GM23338 (cell line): Measurements from ENCODE around the gene PLEKHA7. TPM values are rescaled to one million over a fixed set of nuclear protein-coding genes. Genes with fewer than 3 reads are reported as not detected.

Source experiments
- ATAC-seq: fragments of 200-7000 bp; cut with Tn5 transposase; 3 replicates; pipeline ENCODE4 v1.9.1; 2020
- DNase-seq: peaks from one replicate; pipeline ENCODE4 v3.0.0-alpha.2; 2015; ENCODE audit warnings: low spot score
- H2AFZ ChIP-seq: fragments of 200-600 bp; sonication (generic); 2 replicates; pipeline ENCODE4 v1.8.0; 2016; ENCODE audit warnings: antibody characterized with exemption, mild to moderate bottlenecking, moderate library complexity
- H3F3A ChIP-seq: fragments of 200-600 bp; sonication (generic); replicated peaks from 2 replicates; pipeline ENCODE4 v1.8.0; 2017; ENCODE audit warnings: antibody characterized with exemption, mixed run types, low read depth
- H3K27ac ChIP-seq: fragments of 200-600 bp; sonication (generic); 2 replicates; pipeline ENCODE4 v1.6.1; 2016; ENCODE audit warnings: low read depth
- H3K27me3 ChIP-seq: fragments of 200-600 bp; sonication (generic); 2 replicates; pipeline ENCODE4 v1.8.0; 2016; ENCODE audit warnings: mild to moderate bottlenecking, mixed run types, moderate library complexity; ENCODE audit not compliant: insufficient read depth
- H3K36me3 ChIP-seq: fragments of 200-600 bp; sonication (generic); 2 replicates; pipeline ENCODE4 v1.8.0; 2016; ENCODE audit warnings: mild to moderate bottlenecking; ENCODE audit not compliant: insufficient read depth
- H3K4me1 ChIP-seq: fragments of 200-600 bp; sonication (generic); 2 replicates; pipeline ENCODE4 v1.8.0; 2016; ENCODE audit warnings: mild to moderate bottlenecking, moderate library complexity; ENCODE audit not compliant: insufficient read depth
- H3K4me2 ChIP-seq: fragments of 200-600 bp; sonication (generic); 2 replicates; pipeline ENCODE4 v1.7.1; 2017; ENCODE audit warnings: mixed run types
- H3K4me3 ChIP-seq: fragments of 200-600 bp; sonication (generic); 2 replicates; pipeline ENCODE4 v1.6.1; 2016; ENCODE audit warnings: mixed run types
- H3K79me2 ChIP-seq: fragments of 200-600 bp; sonication (generic); replicated peaks from 2 replicates; pipeline ENCODE4 v1.8.0; 2017; ENCODE audit warnings: mild to moderate bottlenecking; ENCODE audit not compliant: insufficient read depth
- H3K9me2 ChIP-seq: fragments of 200-600 bp; sonication (generic); 2 replicates; pipeline ENCODE4 v1.8.0; 2017; ENCODE audit not compliant: insufficient read depth
- H4K20me1 ChIP-seq: fragments of 200-600 bp; sonication (generic); replicated peaks from 2 replicates; pipeline ENCODE4 v1.8.0; 2017; ENCODE audit warnings: mild to moderate bottlenecking; ENCODE audit not compliant: insufficient read depth
- H3K27ac Mint-ChIP-seq: 2 replicates; pipeline ENCODE4 v1.8.0; 2020; ENCODE audit warnings: inconsistent platforms, mild to moderate bottlenecking, moderate library complexity, mixed read lengths
- H3K27me3 Mint-ChIP-seq: 3 replicates; pipeline ENCODE4 v1.8.0; 2022; ENCODE audit warnings: low read depth, mild to moderate bottlenecking, moderate library complexity, mixed read lengths, inconsistent platforms; ENCODE audit not compliant: insufficient read depth, poor library complexity
- H3K36me3 Mint-ChIP-seq: 3 replicates; pipeline ENCODE4 v1.8.0; 2021; ENCODE audit warnings: low read depth, mild to moderate bottlenecking, inconsistent platforms, moderate library complexity, mixed read lengths
- H3K4me1 Mint-ChIP-seq: 3 replicates; pipeline ENCODE4 v1.8.0; 2020; ENCODE audit warnings: mild to moderate bottlenecking, inconsistent platforms, mixed read lengths
- H3K4me3 Mint-ChIP-seq: 3 replicates; pipeline ENCODE4 v1.8.0; 2021; ENCODE audit warnings: moderate library complexity, mild to moderate bottlenecking, inconsistent platforms, mixed read lengths
- H3K9me3 Mint-ChIP-seq: 3 replicates; pipeline ENCODE4 v1.8.0; 2020; ENCODE audit warnings: moderate library complexity, mild to moderate bottlenecking, inconsistent platforms, mixed read lengths
- CREB1 ChIP-seq: fragments of 250-450 bp; sonication (Bioruptor Pico); IDR thresholded peaks from 2 replicates; pipeline ENCODE4 v1.5.0; 2020; ENCODE audit warnings: low read depth, mild to moderate bottlenecking, moderate library complexity
- CTCF ChIP-seq, 2 experiments: fragments of 200-600 bp in 1 of 2; sonication (generic) in 1 of 2; conservative IDR thresholded peaks; 2 replicates each; pipeline versions ENCODE4 v1.5.1 to v1.6.1; 2016 to 2017; ENCODE audit warnings: antibody characterized with exemption in 2 of 2, low read depth in 2 of 2, mild to moderate bottlenecking in 2 of 2, moderate library complexity in 1 of 2
- ETS1 ChIP-seq: IDR thresholded peaks from 2 replicates; pipeline ENCODE4 v1.6.1; 2016; ENCODE audit warnings: antibody characterized with exemption
- EZH2phosphoT487 ChIP-seq: fragments of 200-600 bp; sonication (generic); IDR thresholded peaks from one replicate; pipeline ENCODE4 v1.8.1; 2018; ENCODE audit warnings: antibody characterized with exemption; ENCODE audit not compliant: unreplicated experiment
- JUNB ChIP-seq: IDR thresholded peaks from one replicate; pipeline ENCODE4 v1.6.1; 2016; ENCODE audit warnings: antibody characterized with exemption; ENCODE audit not compliant: unreplicated experiment
- NANOG ChIP-seq: IDR thresholded peaks from 2 replicates; pipeline ENCODE4 v1.6.1; 2016; ENCODE audit warnings: antibody characterized with exemption, borderline replicate concordance
- REST ChIP-seq: IDR thresholded peaks from one replicate; pipeline ENCODE4 v1.6.1; 2018; ENCODE audit warnings: antibody characterized with exemption; ENCODE audit not compliant: unreplicated experiment
- STAT1 ChIP-seq: IDR thresholded peaks from one replicate; pipeline ENCODE4 v1.6.1; 2016; ENCODE audit warnings: antibody characterized with exemption; ENCODE audit not compliant: unreplicated experiment
- ZNF331 ChIP-seq: fragments of 250-450 bp; sonication (Bioruptor Pico); IDR thresholded peaks from 2 replicates; pipeline ENCODE4 v1.5.0; 2020; ENCODE audit warnings: low read depth, mild to moderate bottlenecking, moderate library complexity
- ZNF462 ChIP-seq: fragments of 250-450 bp; sonication (Bioruptor Pico); IDR thresholded peaks from 2 replicates; pipeline ENCODE4 v1.5.0; 2020; ENCODE audit warnings: mild to moderate bottlenecking, moderate library complexity
- polyA plus RNA-seq: library from polyadenylated mRNA; unstranded; fragments of >200 nt; fragmentation: Nextera tagmentation; extraction: Ambion mirVana; gene quantifications from 2 replicates; pipeline ENCODE4 v1.2.1, GENCODE V29; 2016
- total RNA-seq: library from RNA; depleted of rRNA; stranded (reverse); fragments of >200 nt; shearing (Covaris generic); gene quantifications from 2 replicates; pipeline ENCODE4 v1.2.3, GENCODE V29; 2014

PLEKHA7 gene
- total and polyA plus RNA-seq, 2 experiments from 2014 or later = 9.7 to 15.8 TPM

- TF ChIP-seq EZH2phosphoT487 = no peak
- TF ChIP-seq REST = no peak
- TF ChIP-seq JUNB = no peak
- no peak for TF ChIP-seq ZNF331
- TF ChIP-seq CTCF (conservative IDR thresholded peaks at IDR 0.05; ENCODE audit: low read depth in 2 of 2) = no peak
These were observed 234.1 kb downstream of the PLEKHA7 start (continued) for GRCh38 chr11:16780146-16780545.

GRCh38 chr11:16779436-16779835 is 234.8 kb downstream of the PLEKHA7 start:
- Mint-ChIP-seq H3K27ac (no peak overlapping the region), H3K9me3 (no peaks in the 10 kb centered on the region), H3K27me3 (peaks cover 9% of the 10 kb centered on the region), H3K4me3 (no peak overlapping the region), H3K36me3 (peaks cover 3% of the 10 kb centered on the region; the same call in 2 of the 3 replicates), H3K4me1 (peaks cover 31% of the 10 kb centered on the region)
- H3K79me2 ChIP-seq = no peaks in the 10 kb centered on the region
- H3K36me3 ChIP-seq = no peaks in the 10 kb centered on the region
- no peak overlapping the region for H2AFZ ChIP-seq
- no peaks in the 10 kb centered on the region for H3K27me3 ChIP-seq
- ATAC-seq (peak; percentile 76), DNase-seq (peak; percentile 37)
- no peak overlapping the region for H3K4me3 ChIP-seq
- no peaks in the 10 kb centered on the region for H4K20me1 ChIP-seq
- H3K4me2 ChIP-seq = no peak overlapping the region
- no peaks in the 10 kb centered on the region for H3F3A ChIP-seq
- no peak overlapping the region for H3K27ac ChIP-seq
- H3K9me2 ChIP-seq = no peaks in the 10 kb centered on the region
- H3K4me1 ChIP-seq = peaks cover 4% of the 10 kb centered on the region; the same call in 1 of the 2 replicates
- TF ChIP-seq STAT1 (no peak), ZNF462 (CRISPR knock-in tag) (no peak), NANOG (no peak), CREB1 (CRISPR knock-in tag) (no peak), ETS1 (no peak)
